Measurements from ENCODE around the gene NELFE. TPM values are rescaled to one million over a fixed set of nuclear protein-coding genes. Genes with fewer than 3 reads are reported as not detected.

NELFE gene
- total RNA-seq, 1 donor from 2014 or later = 47.7 TPM

GRCh38 chr6:31918069-31918720 is 40.6 kb downstream of the NELFE start:
- H3K4me1 Mint-ChIP-seq (ENCODE audit: low read depth, unreplicated experiment) = no peaks in the 10 kb centered on the region
- peaks cover 16% of the 10 kb centered on the region for H3K27me3 Mint-ChIP-seq (ENCODE audit: low read depth, unreplicated experiment)
- H3K79me2 ChIP-seq (ENCODE audit: insufficient read depth, low read length) = no peaks in the 10 kb centered on the region

GRCh38 chr6:31915756-31916155 is 43.0 kb downstream of the NELFE start:
- DNase-seq (ENCODE audit: low read depth) = no peak
- H3K27ac ChIP-seq (ENCODE audit: low read depth, low read length) = no peak overlapping the region
- no peak for FAIRE-seq
- H3K4me1 Mint-ChIP-seq (ENCODE audit: low read depth, unreplicated experiment) = peaks cover 1% of the 10 kb centered on the region
- no peaks in the 10 kb centered on the region for H3K27me3 ChIP-seq (ENCODE audit: insufficient read depth, low read length)
- H3K36me3 Mint-ChIP-seq (ENCODE audit: low read depth, unreplicated experiment) = no peaks in the 10 kb centered on the region
- no peaks in the 10 kb centered on the region for H3K9me3 ChIP-seq (ENCODE audit: insufficient read depth, low read depth, low read length)
- no peak overlapping the region for H3K9ac ChIP-seq (ENCODE audit: low read length)
- H3K36me3 ChIP-seq (ENCODE audit: insufficient read depth, low read length) = no peaks in the 10 kb centered on the region
- no peaks in the 10 kb centered on the region for H4K20me1 ChIP-seq (ENCODE audit: insufficient read depth, low read length)
- H3K79me2 ChIP-seq (ENCODE audit: insufficient read depth, low read length) = no peaks in the 10 kb centered on the region
- TF ChIP-seq EZH2 (IDR thresholded peaks at IDR 0.05; ENCODE audit: insufficient read depth, low read length) (no peak), CTCF (IDR thresholded peaks at IDR 0.05; ENCODE audit: insufficient read depth, low read depth, low read length) (no peak)
- no peak overlapping the region for H3K4me3 Mint-ChIP-seq (ENCODE audit: unreplicated experiment)
- H2AFZ ChIP-seq (ENCODE audit: low read depth, low read length) = no peak overlapping the region
- peaks cover 6% of the 10 kb centered on the region for H3K4me1 ChIP-seq (ENCODE audit: insufficient read depth, low read length)
- H3K4me2 ChIP-seq (ENCODE audit: low read length) = no peak overlapping the region
- H3K4me3 ChIP-seq (ENCODE audit: insufficient read depth, low read depth, low read length) = no peak overlapping the region
- H3K27me3 Mint-ChIP-seq (ENCODE audit: low read depth, unreplicated experiment) = peaks cover 6% of the 10 kb centered on the region
- no peak overlapping the region for H3K27ac Mint-ChIP-seq (ENCODE audit: unreplicated experiment)
- no peaks in the 10 kb centered on the region for H3K9me3 Mint-ChIP-seq (ENCODE audit: unreplicated experiment)

More at GRCh38 chr6:31918069-31918720, 40.6 kb downstream of the NELFE start:
- Histone ChIP-seq H3K36me3 (ENCODE audit: insufficient read depth, low read length) (no peaks in the 10 kb centered on the region), H3K4me1 (ENCODE audit: insufficient read depth, low read length) (no peaks in the 10 kb centered on the region), H3K27me3 (ENCODE audit: insufficient read depth, low read length) (no peaks in the 10 kb centered on the region), H3K9me3 (ENCODE audit: insufficient read depth, low read depth, low read length) (no peaks in the 10 kb centered on the region), H3K4me3 (ENCODE audit: insufficient read depth, low read depth, low read length) (no peak overlapping the region), H4K20me1 (ENCODE audit: insufficient read depth, low read length) (no peaks in the 10 kb centered on the region), H3K4me2 (ENCODE audit: low read length) (no peak overlapping the region), H3K27ac (ENCODE audit: low read depth, low read length) (no peak overlapping the region), H3K9ac (ENCODE audit: low read length) (no peak overlapping the region), H2AFZ (ENCODE audit: low read depth, low read length) (no peak overlapping the region)
- FAIRE-seq (no peak), DNase-seq (ENCODE audit: low read depth) (no peak)
- H3K27ac Mint-ChIP-seq (ENCODE audit: unreplicated experiment) = no peak overlapping the region
- TF ChIP-seq CTCF (IDR thresholded peaks at IDR 0.05; ENCODE audit: insufficient read depth, low read depth, low read length) (no peak), EZH2 (IDR thresholded peaks at IDR 0.05; ENCODE audit: insufficient read depth, low read length) (no peak)
- H3K36me3 Mint-ChIP-seq (ENCODE audit: low read depth, unreplicated experiment) = no peaks in the 10 kb centered on the region
- H3K9me3 Mint-ChIP-seq (ENCODE audit: unreplicated experiment) = no peaks in the 10 kb centered on the region
- H3K4me3 Mint-ChIP-seq (ENCODE audit: unreplicated experiment) = no peak overlapping the region

- TF ChIP-seq CTCF (IDR thresholded peaks at IDR 0.05; ENCODE audit: insufficient read depth, low read depth, low read length) (no peak), EZH2 (IDR thresholded peaks at IDR 0.05; ENCODE audit: insufficient read depth, low read length) (no peak)
- no peak for DNase-seq (ENCODE audit: low read depth)
- Histone ChIP-seq H3K27ac (ENCODE audit: low read depth, low read length) (no peak overlapping the region), H3K36me3 (ENCODE audit: insufficient read depth, low read length) (no peaks in the 10 kb centered on the region), H3K9me3 (ENCODE audit: insufficient read depth, low read depth, low read length) (no peaks in the 10 kb centered on the region), H3K4me2 (ENCODE audit: low read length) (no peak overlapping the region), H2AFZ (ENCODE audit: low read depth, low read length) (no peak overlapping the region), H3K79me2 (ENCODE audit: insufficient read depth, low read length) (no peaks in the 10 kb centered on the region), H3K27me3 (ENCODE audit: insufficient read depth, low read length) (no peaks in the 10 kb centered on the region), H3K4me3 (ENCODE audit: insufficient read depth, low read depth, low read length) (no peak overlapping the region), H4K20me1 (ENCODE audit: insufficient read depth, low read length) (no peaks in the 10 kb centered on the region), H3K9ac (ENCODE audit: low read length) (no peak overlapping the region), H3K4me1 (ENCODE audit: insufficient read depth, low read length) (peaks cover 6% of the 10 kb centered on the region)
- Mint-ChIP-seq H3K27me3 (ENCODE audit: low read depth, unreplicated experiment) (peaks cover 6% of the 10 kb centered on the region), H3K36me3 (ENCODE audit: low read depth, unreplicated experiment) (no peaks in the 10 kb centered on the region), H3K9me3 (ENCODE audit: unreplicated experiment) (no peaks in the 10 kb centered on the region), H3K4me1 (ENCODE audit: low read depth, unreplicated experiment) (peaks cover 1% of the 10 kb centered on the region), H3K4me3 (ENCODE audit: unreplicated experiment) (no peak overlapping the region), H3K27ac (ENCODE audit: unreplicated experiment) (no peak overlapping the region)
- no peak for FAIRE-seq
Observed at GRCh38 chr6:31915351-31915750, 43.4 kb downstream of the NELFE start.

All from astrocyte (in vitro differentiated cells and primary cell).